Endothelial cell of umbilical vein (primary cell): Measurements from ENCODE around the gene IPO9. TPM values are rescaled to one million over a fixed set of nuclear protein-coding genes. Genes with fewer than 3 reads are reported as not detected.

Source experiments
- BruUV-seq: library from RNA; stranded (reverse); fragments of 400-500 nt; replicated peaks from 2 replicates; lab custom pipeline; 2021; lab: Mats Ljungman, UMichigan
- CTCF ChIA-PET: fragments of 300-600, 350-600 bp; sonication (Branson Sonifier 250); formaldehyde crosslinking; loops from one replicate; lab custom pipeline; 2021; ENCODE audit warnings: antibody characterized with exemption, inconsistent platforms; lab: Charles Lee
- POLR2A ChIA-PET: fragments of 300-600, 350-600 bp; sonication (Branson Sonifier 250); formaldehyde crosslinking; loops from one replicate; lab custom pipeline; 2021; ENCODE audit warnings: antibody characterized with exemption, inconsistent platforms; lab: Charles Lee
- DNase-seq: peaks from one replicate; pipeline ENCODE4 v3.0.0-alpha.2; 2011; ENCODE audit warnings: low read depth, low spot score
- FAIRE-seq: peaks from 2 replicates; lab custom pipeline; 2011; peaks lifted over from hg19 to GRCh38; lab: Jason Lieb, UNC
- H2AFZ ChIP-seq: 2 replicates; pipeline ENCODE4 v1.6.0; 2012; ENCODE audit warnings: low read depth, low read length, control low read depth, inconsistent platforms
- H3K27ac ChIP-seq: 2 replicates; pipeline ENCODE4 v1.5.1; 2011; ENCODE audit warnings: low read depth, mild to moderate bottlenecking, control low read depth, low read length, moderate library complexity; ENCODE audit not compliant: insufficient read depth
- H3K27me3 ChIP-seq, 2 experiments: 2 replicates each; pipeline versions ENCODE4 v1.6.0 to v1.6.1; 2011; ENCODE audit warnings: low read length in 2 of 2, mixed read lengths in 1 of 2; ENCODE audit not compliant: control insufficient read depth in 2 of 2, insufficient read depth in 2 of 2
- H3K36me3 ChIP-seq, 2 experiments: 2 replicates in 1 of 2; 3 replicates in 1 of 2; pipeline ENCODE4 v1.5.1; 2011; ENCODE audit warnings: low read length in 2 of 2, mild to moderate bottlenecking in 1 of 2, moderate library complexity in 1 of 2; ENCODE audit not compliant: control insufficient read depth in 2 of 2, insufficient read depth in 2 of 2; ENCODE audit errors: extremely low read depth in 1 of 2
- H3K4me1 ChIP-seq: 3 replicates; pipeline ENCODE4 v1.5.1; 2011; ENCODE audit warnings: mild to moderate bottlenecking, low read length; ENCODE audit not compliant: control insufficient read depth, insufficient read depth; ENCODE audit errors: extremely low read depth
- H3K4me2 ChIP-seq: 2 replicates; pipeline ENCODE4 v1.6.1; 2011; ENCODE audit warnings: low read length, control low read depth, mixed read lengths; ENCODE audit not compliant: insufficient read depth
- H3K4me3 ChIP-seq, 3 experiments: fragments of 200-600 bp in 1 of 3; sonication (generic), shearing (Covaris generic) in 1 of 3; replicated peaks in 1 of 3; 2 replicates each; pipeline ENCODE4 v1.5.1; 2011 to 2016; ENCODE audit warnings: control low read depth in 3 of 3, low read length in 3 of 3, mild to moderate bottlenecking in 2 of 3, inconsistent platforms in 1 of 3, low read depth in 1 of 3, moderate library complexity in 1 of 3; ENCODE audit not compliant: insufficient read depth in 1 of 3
- H3K79me2 ChIP-seq: 2 replicates; pipeline ENCODE4 v1.6.0; 2012; ENCODE audit warnings: low read length, inconsistent platforms; ENCODE audit not compliant: control insufficient read depth, insufficient read depth
- H3K9ac ChIP-seq: replicated peaks from 2 replicates; pipeline ENCODE3; 2011; ENCODE audit warnings: low read length, control low read depth; ENCODE audit not compliant: insufficient read depth; ENCODE audit errors: extremely low read depth
- H3K9me1 ChIP-seq: replicated peaks from 3 replicates; pipeline ENCODE4 v1.6.0; 2011; ENCODE audit warnings: mild to moderate bottlenecking, low read length; ENCODE audit not compliant: control insufficient read depth, insufficient read depth; ENCODE audit errors: extremely low read depth
- H3K9me3 ChIP-seq: replicated peaks from 2 replicates; pipeline ENCODE4 v1.5.1; 2012; ENCODE audit warnings: low read length, inconsistent platforms; ENCODE audit not compliant: control insufficient read depth, insufficient read depth
- H4K20me1 ChIP-seq: replicated peaks from 2 replicates; pipeline ENCODE3; 2011; ENCODE audit warnings: mild to moderate bottlenecking, low read length; ENCODE audit not compliant: control insufficient read depth, insufficient read depth; ENCODE audit errors: extremely low read depth
- FOS ChIP-seq: IDR thresholded peaks from 2 replicates; pipeline ENCODE4 v1.6.1; 2011; ENCODE audit warnings: mild to moderate bottlenecking, low read length, moderate library complexity, borderline replicate concordance; ENCODE audit not compliant: insufficient read depth
- GATA2 ChIP-seq: IDR thresholded peaks from 2 replicates; pipeline ENCODE4 v1.7.0; 2011; ENCODE audit warnings: low read depth, mild to moderate bottlenecking, moderate library complexity, mixed read lengths, low read length; ENCODE audit not compliant: insufficient read length, insufficient read depth
- JUN ChIP-seq: IDR thresholded peaks from 2 replicates; pipeline ENCODE4 v1.6.1; 2011; ENCODE audit warnings: borderline replicate concordance, low read depth; ENCODE audit not compliant: insufficient read length, insufficient read depth
- POLR2AphosphoS5 ChIP-seq: IDR thresholded peaks from 2 replicates; pipeline ENCODE4 v1.6.1; 2012; ENCODE audit warnings: low read depth, mild to moderate bottlenecking, control low read depth, low read length, moderate library complexity; ENCODE audit not compliant: insufficient read depth
- dilution Hi-C: fragments of 300-500 bp; cut with MboI; formaldehyde crosslinking; loops from one replicate; pipeline ENCODE4 v1.15.0; 2019; ENCODE audit warnings: low sequenced_read_pairs; ENCODE audit not compliant: extremely low pct_ligation_motif_present
- intact Hi-C: fragments of 100-400 bp; cut with micrococcal nuclease; formaldehyde crosslinking; loops from one replicate; pipeline ENCODE4 v1.10.0; 2022
- polyA plus RNA-seq, 4 experiments: library from polyadenylated mRNA; depleted of rRNA in 3 of 4; stranded (reverse) in 3 of 4; unstranded in 1 of 4; fragments of >200 nt; gene quantifications; 2 replicates each; pipeline versions ENCODE4 v1.2.1 to v1.2.3, GENCODE V29; 2011 to 2012; ENCODE audit warnings: missing spikeins in 1 of 4
- total RNA-seq: library from RNA; stranded (reverse); gene quantifications from 2 replicates; pipeline ENCODE4 v1.2.3, GENCODE V29; 2021
- TF ChIP-seq, protein P1 (sequence below): IDR thresholded peaks from 2 replicates; pipeline ENCODE4 v1.6.1; 2011; ENCODE audit not compliant: insufficient read depth, insufficient read length

Gene IPO9
- total and polyA plus RNA-seq, 2 donors (not counting 3 experiments of a cell fraction or from before 2014, with no cell fraction given): 53.4 to 104 TPM

DNA sequence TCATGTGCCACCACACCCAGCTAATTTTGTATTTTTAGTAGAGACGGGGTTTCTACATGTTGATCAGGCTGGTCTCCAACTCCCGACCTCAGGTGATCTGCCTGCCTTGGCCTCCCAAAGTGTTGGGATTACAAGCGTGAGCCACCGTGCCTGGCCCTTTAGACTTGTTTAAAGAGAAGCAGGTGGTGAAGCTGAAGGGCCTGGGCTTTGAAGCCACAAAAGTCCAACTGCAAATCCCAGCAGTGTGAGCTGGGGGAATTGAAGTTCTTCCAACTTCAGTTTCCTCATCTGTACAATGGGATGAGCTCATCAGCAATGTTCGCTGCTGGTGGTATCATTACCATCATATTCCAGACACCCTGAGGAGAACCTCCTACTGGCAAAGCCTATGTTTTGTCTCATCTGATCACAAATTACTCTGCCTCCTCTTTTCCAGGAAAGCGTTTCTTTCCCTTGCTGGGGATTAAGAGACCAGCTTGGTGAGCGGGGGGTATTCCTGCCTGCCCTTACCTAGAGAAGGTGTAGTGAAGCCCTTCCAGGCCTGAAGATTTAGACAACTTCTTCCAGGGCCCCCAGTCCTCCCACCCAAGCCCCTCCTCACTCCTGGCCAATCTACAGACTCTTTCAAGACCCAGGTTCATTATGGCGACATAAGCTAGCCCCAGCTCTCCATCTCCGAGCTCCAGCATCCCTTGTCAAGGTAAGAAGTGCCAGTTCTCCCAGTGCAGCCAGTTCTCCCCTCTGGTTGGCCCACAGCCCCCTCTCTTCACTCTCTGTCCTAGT lies 57.3 kb downstream of the IPO9 start:
- intact Hi-C loops: no loop called here
- Histone ChIP-seq H3K9me3 (no peaks in the 10 kb centered on the region), H4K20me1 (no peaks in the 10 kb centered on the region), H3K4me2 (no peak overlapping the region), H3K27me3 (no peaks in the 10 kb centered on the region), H3K4me3 (no peak overlapping the region), H3K9me1 (no peaks in the 10 kb centered on the region), H3K36me3 (no peaks in the 10 kb centered on the region), H3K27ac (no peak overlapping the region), H3K9ac (no peak overlapping the region), H3K4me1 (peaks cover 12% of the 10 kb centered on the region), H3K79me2 (no peaks in the 10 kb centered on the region), H2AFZ (no peak overlapping the region)
- dilution Hi-C loops: no loop called here
- BruUV-seq: no TSS peak
- no peak for DNase-seq
- CTCF ChIA-PET: interaction anchor here (0.9 to 2.6 kb wide), 3 partner anchors 8 to 13 kb away, joined by 3 to 18 read pairs (median 14); no protein-coding TSS in a partner anchor
- POLR2A ChIA-PET: no interaction called here
- TF ChIP-seq POLR2AphosphoS5: no peak
- TF ChIP-seq FOS: no peak
- TF ChIP-seq, protein P1, sequence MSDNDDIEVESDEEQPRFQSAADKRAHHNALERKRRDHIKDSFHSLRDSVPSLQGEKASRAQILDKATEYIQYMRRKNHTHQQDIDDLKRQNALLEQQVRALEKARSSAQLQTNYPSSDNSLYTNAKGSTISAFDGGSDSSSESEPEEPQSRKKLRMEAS: no peak
- TF ChIP-seq GATA2: no peak
- TF ChIP-seq JUN: no peak
- FAIRE-seq: no peak
